Measurements from ENCODE around the gene ATP8B2. TPM values are rescaled to one million over a fixed set of nuclear protein-coding genes. Genes with fewer than 3 reads are reported as not detected.
"Not testable (repeated sequence)": the region's sequence is repeated elsewhere in the genome, so short reads cannot be mapped to it uniquely, and the experiment has no call there.

Gene ATP8B2
- total RNA-seq, 1 experiment from 2014 or later = 50.0 TPM

GRCh38 chr1:154313066-154313356, 12.3 kb upstream of the ATP8B2 start (continued):
- TF ChIP-seq AFF4 (CRISPR knock-in tag; IDR thresholded peaks at IDR 0.05; ENCODE audit: borderline replicate concordance) = no peak
- no peak for TF ChIP-seq ZNF263 (CRISPR knock-in tag; IDR thresholded peaks at IDR 0.05; ENCODE audit: low read depth)
- TF ChIP-seq HMGA2 (CRISPR knock-in tag; IDR thresholded peaks at IDR 0.05) = no peak
- no peak for TF ChIP-seq EMX1 (CRISPR knock-in tag; IDR thresholded peaks at IDR 0.05)
- TF ChIP-seq ATF2 (CRISPR knock-in tag; IDR thresholded peaks at IDR 0.05; ENCODE audit: borderline replicate concordance, low read depth) = no peak
- TF ChIP-seq ARID4B (CRISPR knock-in tag; IDR thresholded peaks at IDR 0.05; ENCODE audit: borderline replicate concordance) = no peak
- TF ChIP-seq JUN (CRISPR knock-in tag; IDR thresholded peaks at IDR 0.05) = no peak
- no peak for TF ChIP-seq ZNF532 (CRISPR knock-in tag; IDR thresholded peaks at IDR 0.05; ENCODE audit: borderline replicate concordance)
- TF ChIP-seq OVOL2 (CRISPR knock-in tag; IDR thresholded peaks at IDR 0.05; ENCODE audit: borderline replicate concordance) = no peak
- TF ChIP-seq PRDM15 (CRISPR knock-in tag; IDR thresholded peaks at IDR 0.05) = no peak
- no peak for TF ChIP-seq E2F4 (CRISPR knock-in tag; IDR thresholded peaks at IDR 0.05; ENCODE audit: borderline replicate concordance, low read depth)
- TF ChIP-seq TP53 (CRISPR knock-in tag; IDR thresholded peaks at IDR 0.05) = no peak
- TF ChIP-seq FOXJ3 (CRISPR knock-in tag; IDR thresholded peaks at IDR 0.05; ENCODE audit: borderline replicate concordance) = no peak
- no peak for TF ChIP-seq PRRX2 (CRISPR knock-in tag; IDR thresholded peaks at IDR 0.05)

- DNase-seq (ENCODE audit: low spot score); H3K4me1 Mint-ChIP-seq; POLR2A ChIA-PET; ATAC-seq; H3K27ac Mint-ChIP-seq; H3K4me3 Mint-ChIP-seq; H3K36me3 Mint-ChIP-seq: not testable (repeated sequence)
- Mint-ChIP-seq H3K9me3 (peaks cover 23% of the 10 kb centered on the region), H3K27me3 (ENCODE audit: low read depth) (peaks cover 12% of the 10 kb centered on the region)
- CTCF ChIA-PET = interaction anchor here (1.9 to 4.1 kb wide), 2 partner anchors 12 to 21 kb away, joined by 7 to 16 read pairs; no protein-coding TSS in a partner anchor
Observed at GRCh38 chr1:154314226-154314625, 11.1 kb upstream of the ATP8B2 start.

All from WTC11 (cell line).